GM06990 (cell line): ENCODE results near the gene NRIP3.

ENCODE experiments used
- DNase-seq: peaks from one replicate; pipeline ENCODE4 v3.0.0-alpha.2; 2011; ENCODE audit not compliant: insufficient read length; ENCODE audit errors: extremely low read depth
- H3K27me3 ChIP-seq: replicated peaks from 2 replicates; pipeline ENCODE4 v1.6.0; 2011; ENCODE audit warnings: low read length; ENCODE audit not compliant: control insufficient read depth, insufficient read depth
- H3K36me3 ChIP-seq: 2 replicates; pipeline ENCODE4 v1.5.1; 2011; ENCODE audit warnings: low read length; ENCODE audit not compliant: control insufficient read depth, insufficient read depth
- H3K4me3 ChIP-seq: replicated peaks from 2 replicates; pipeline ENCODE4 v1.5.1; 2011; ENCODE audit warnings: low read depth, mild to moderate bottlenecking, control low read depth, low read length
- CTCF ChIP-seq: IDR thresholded peaks from 2 replicates; pipeline ENCODE4 v1.5.1; 2011; ENCODE audit warnings: low read length, control low read depth, mild to moderate bottlenecking, inconsistent platforms; ENCODE audit not compliant: insufficient read depth, poor library complexity, severe bottlenecking

The NRIP3 gene

DNA sequence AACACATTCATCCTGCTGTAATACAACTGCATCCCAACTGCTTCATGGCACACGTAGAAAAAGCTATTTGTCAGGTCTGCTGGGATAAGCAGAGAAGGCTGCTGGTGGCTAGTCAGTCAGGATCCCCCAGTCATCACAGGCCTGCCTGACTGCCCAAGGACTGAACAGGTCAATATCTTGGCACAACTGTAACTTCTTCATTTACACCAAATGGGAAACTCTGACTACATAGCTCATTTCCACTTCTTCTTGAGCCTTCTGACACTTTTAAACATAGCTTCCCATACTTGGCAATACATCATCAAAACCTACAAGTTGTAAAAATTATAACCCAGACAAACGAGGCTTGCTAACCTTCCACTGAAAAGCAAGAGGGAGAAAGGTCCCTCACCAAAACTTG is 42.4 kb downstream of the NRIP3 start:
- TF ChIP-seq CTCF = no peak
- Histone ChIP-seq H3K27me3 (no peaks in the 10 kb centered on the region), H3K36me3 (peaks cover 2% of the 10 kb centered on the region), H3K4me3 (no peak overlapping the region)
- DNase-seq = no peak

DNA sequence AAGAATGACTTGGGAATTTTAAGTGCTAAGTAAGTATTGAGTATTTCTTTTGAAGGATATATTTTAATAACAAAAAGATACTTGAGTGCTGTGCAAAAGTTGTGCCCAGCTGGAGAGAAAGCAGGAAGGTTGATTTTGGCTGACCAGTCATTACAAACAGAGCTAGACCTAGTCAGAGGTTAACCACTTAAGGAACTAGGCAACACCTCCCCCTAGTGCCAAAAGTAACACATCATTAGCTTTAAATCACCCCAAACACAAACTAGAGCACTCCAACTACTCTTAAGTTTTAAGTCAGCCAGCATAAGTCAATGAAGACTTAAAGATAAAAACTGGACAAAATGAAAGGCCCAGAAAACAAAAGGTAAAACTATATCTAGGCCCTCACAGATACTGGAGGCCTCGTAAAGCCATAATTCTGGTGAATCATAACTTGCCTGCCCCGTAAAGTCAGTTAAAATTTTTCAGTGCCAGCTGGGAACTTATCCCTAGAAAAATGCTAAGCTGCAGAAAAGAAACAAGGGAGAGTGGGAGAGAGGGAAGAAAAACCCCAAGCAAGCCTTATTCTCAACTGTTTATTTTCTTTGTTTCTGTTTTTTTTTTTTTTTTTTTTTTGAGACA is 44.1 kb downstream of the NRIP3 start:
- H3K27me3 ChIP-seq = no peaks in the 10 kb centered on the region
- peak; percentile 21 for DNase-seq

DNA sequence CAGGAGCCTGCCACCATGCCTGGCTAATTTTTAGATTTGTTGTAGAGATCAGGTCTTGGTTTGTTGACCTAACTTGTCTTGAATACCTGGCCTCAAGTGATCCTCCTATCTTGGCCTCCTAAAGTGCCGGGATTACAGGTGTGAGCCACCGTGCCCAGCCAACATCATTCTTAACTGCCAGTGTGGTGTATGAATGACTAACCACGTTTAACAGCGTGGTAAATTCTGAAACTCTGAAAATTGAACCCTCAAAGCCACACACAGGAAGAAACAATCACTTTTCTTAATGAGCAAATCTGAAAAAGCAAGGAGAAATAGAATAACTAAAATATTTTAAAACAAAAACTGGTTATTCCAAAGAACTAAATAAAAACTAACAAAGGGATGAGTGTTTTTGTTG is 46.9 kb downstream of the NRIP3 start:
- Histone ChIP-seq H3K27me3 (no peaks in the 10 kb centered on the region), H3K4me3 (no peak overlapping the region), H3K36me3 (peaks cover 2% of the 10 kb centered on the region; the same call in 1 of the 2 replicates)
- no peak for TF ChIP-seq CTCF
- no peak for DNase-seq

More for the DNA sequence above, 44.1 kb downstream of the NRIP3 start:
- peaks cover 2% of the 10 kb centered on the region; the same call in 1 of the 2 replicates for H3K36me3 ChIP-seq
- H3K4me3 ChIP-seq = no peak overlapping the region
- peak; percentile 64 for TF ChIP-seq CTCF

GRCh38 chr11:8948886-8949285 is 54.9 kb downstream of the NRIP3 start:
- Histone ChIP-seq H3K36me3 (peaks cover 4% of the 10 kb centered on the region), H3K27me3 (no peaks in the 10 kb centered on the region), H3K4me3 (no peak overlapping the region)
- no peak for DNase-seq
- no peak for TF ChIP-seq CTCF

DNA sequence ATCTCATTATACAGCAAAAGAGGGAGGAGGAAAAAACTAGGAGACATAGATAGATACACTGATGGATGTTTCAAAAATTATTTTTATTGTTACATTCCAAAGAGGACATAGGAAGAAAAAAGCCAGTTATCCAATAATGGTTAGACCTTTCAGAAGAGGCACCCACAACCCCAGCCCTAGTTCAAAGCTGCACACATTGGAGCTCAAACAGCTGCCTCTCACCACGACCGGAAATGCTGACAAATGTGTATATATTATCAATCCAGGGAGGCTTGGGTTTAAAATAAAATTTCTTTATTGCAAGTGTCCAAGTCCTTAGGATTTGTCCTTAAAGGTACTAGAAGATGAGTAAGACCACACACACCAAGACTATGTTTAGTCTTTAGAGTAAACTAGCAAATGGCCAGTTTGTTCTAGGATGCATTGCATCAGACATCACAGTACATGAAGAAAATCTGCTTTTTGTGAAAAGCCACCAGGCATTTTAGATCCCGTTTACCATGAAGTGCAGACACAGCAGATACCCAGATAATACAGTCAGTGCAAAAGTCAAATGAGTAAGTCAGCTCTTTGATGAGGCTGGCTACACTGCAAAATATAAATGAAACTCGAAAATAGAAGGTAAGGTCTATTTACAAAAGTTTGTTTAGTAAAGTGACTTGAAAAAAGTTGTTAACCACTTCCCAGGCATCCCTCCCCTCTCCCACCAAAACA is 56.4 kb downstream of the NRIP3 start:
- DNase-seq = no peak
- peaks cover 4% of the 10 kb centered on the region for H3K36me3 ChIP-seq
- no peak for TF ChIP-seq CTCF
- H3K27me3 ChIP-seq = no peaks in the 10 kb centered on the region
- no peak overlapping the region for H3K4me3 ChIP-seq
